Omental fat pad (tissue), 4 donors: ENCODE results near the gene APCDD1. TPM values are rescaled to one million over a fixed set of nuclear protein-coding genes. Genes with fewer than 3 reads are reported as not detected.

Source experiments
- ATAC-seq: fragments of 150-250 bp; one replicate; pipeline ENCODE4 v1.9.1; 2016; ENCODE audit warnings: mild to moderate bottlenecking, moderate library complexity; ENCODE audit not compliant: low FRiP score
- DNase-seq: peaks from one replicate; pipeline ENCODE4 v3.0.0-alpha.2; 2019; ENCODE audit warnings: low spot score
- CTCF ChIP-seq, 3 donors: fragments of 450-650 bp; IDR thresholded peaks; one replicate each; pipeline ENCODE4 v1.5.1; 2016 to 2017; ENCODE audit warnings: antibody characterized with exemption in 3 of 3, mild to moderate bottlenecking in 3 of 3, moderate library complexity in 2 of 3
- total RNA-seq, 4 donors: library from RNA; depleted of rRNA; stranded (reverse); fragments of >200 nt; gene quantifications; one replicate each; pipeline ENCODE4 v1.1.0, GENCODE V29; 2016

APCDD1 gene
- 100 to 1,000 TPM; 119 to 252 (median 181) TPM for total RNA-seq

DNA sequence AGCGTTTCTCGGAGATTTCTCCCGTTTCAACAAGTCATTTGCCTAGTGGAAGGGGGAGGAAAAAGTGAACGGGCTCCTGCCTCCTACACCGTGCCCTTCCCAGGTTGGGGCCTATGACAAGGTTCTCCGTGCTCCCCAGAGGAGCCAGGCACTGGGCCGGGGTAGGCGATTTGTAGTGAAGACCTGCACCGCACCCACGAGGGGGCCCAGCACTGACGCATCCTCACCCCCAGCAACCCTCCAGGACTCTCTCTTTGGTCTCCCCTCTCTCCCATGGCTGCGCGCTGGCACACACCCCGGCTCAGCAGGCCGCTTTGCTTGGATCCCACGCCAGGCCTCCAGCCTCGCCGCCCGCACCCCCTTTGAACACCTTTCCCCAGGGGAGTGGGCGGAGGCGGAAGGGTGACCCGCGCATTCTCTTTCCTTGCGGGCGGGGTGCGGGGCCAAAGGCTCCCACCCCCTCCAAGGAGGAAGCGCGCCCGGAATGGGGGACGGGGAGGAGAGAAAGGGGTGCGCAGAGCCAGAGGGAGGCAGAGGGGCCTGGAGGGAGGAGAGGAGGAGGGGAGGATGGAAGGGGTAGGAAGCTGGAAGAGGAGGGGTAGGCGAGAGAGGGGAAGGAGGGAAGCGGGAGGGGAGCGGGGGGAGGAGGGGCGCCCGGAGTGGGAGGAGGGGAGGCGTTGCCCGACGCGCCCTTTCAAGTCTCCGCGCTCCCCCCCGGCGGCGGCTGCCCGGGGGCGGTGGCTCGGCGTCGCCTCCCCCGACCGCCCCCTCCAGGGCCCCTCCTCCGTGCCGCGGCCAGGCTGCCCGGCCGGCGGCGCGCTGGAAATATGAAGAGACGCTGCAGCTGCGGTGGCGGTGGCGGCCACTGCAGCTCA lies at the start of gene APCDD1:
Gene APCDD1, plus strand, starts transcription at position 830 of the 875 bp plus-strand sequence. CDS start 347 bp downstream, outside the sequence.
- TF ChIP-seq CTCF (IDR thresholded peaks at IDR 0.05): no peak
- no peak for DNase-seq
- ATAC-seq: peak; percentile 72

- DNase-seq (no peak), ATAC-seq (no peak)
- no peak for TF ChIP-seq CTCF (IDR thresholded peaks at IDR 0.05)
These were observed 49.4 kb upstream of the APCDD1 start for GRCh38 chr18:10405014-10405493.

DNA sequence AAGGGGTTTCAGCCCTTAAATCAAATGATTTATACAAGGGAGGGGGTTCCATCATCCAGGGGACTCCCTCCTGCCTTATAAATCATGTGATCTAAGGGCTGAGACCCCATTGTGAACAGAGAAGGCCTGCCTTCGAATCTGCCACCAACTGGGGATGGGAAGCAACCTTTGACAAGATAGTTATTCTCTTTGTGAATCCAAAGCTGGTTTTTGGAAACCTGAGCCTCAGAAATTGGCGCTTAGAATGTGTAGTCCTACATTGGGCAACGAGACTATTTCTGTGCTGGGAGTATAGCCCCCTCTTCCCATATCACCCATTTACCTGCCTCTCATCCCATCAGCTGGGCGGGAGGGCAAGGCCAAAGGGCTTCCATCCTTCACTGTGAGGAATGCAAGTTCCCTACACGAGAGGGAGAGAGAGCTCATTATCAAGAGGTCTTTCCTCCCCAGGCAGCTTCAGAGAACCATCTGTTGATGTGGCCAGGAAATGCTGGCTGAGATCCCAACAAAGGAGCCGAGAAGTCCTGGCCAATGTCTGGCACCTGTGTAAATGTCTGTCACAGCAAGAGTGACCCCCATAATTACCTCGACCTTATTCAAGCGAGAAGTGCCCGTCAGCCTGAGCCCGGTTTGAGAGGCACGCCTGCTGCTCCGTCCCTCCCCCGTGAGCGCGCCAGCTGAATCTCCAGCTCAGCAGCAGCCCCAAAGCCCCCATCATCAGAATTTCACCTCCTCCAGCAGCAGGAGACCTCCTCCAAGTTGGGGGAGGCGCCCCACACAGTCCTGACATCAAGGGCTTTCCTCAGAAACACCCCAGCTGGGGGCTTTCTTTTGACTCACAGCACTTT lies 48.4 kb upstream of the APCDD1 start:
- ATAC-seq (no peak), DNase-seq (no peak)
- TF ChIP-seq CTCF (IDR thresholded peaks at IDR 0.05): no peak

DNA sequence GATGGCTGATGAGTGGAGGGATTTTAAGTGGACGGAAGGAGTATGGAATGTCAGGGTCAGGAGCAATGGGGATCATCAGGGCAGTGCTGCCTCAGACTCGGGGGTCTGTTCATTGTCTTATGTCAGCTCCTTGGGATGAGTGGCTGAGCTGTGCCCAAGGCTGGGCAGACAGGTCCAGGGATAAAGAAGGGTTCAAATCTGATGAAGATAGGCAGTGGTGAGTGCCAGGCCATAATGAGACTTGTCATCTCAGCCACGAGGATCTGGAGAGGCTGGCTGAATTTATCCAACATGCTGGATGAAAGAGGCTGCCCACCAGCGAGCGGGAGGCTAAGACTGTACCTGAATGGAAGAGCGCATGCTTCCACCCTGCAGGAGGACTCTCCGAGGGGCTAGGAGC lies 46.3 kb upstream of the APCDD1 start:
- DNase-seq (no peak), ATAC-seq (no peak)
- TF ChIP-seq CTCF (IDR thresholded peaks at IDR 0.05): no peak

DNA sequence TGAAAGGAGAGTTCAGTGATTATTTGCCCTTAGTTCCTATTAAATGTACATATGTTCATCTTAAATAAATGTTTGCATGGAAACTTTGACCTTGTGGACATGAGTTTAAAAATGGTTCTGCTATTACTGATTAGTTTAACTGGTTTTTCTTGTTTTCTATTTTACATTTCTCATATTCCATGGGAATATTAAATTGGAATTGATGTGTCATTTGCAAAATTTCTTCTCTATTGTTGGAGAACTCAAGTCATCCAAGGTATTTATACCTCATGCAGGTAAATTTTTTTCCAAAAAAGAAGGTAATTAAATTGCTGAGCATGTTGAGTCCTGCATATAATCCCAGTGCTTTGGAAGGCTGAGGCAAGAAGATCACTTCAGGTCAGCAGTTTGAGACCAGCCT lies 45.4 kb upstream of the APCDD1 start:
- ATAC-seq (no peak), DNase-seq (no peak)
- TF ChIP-seq CTCF (IDR thresholded peaks at IDR 0.05): no peak

DNA sequence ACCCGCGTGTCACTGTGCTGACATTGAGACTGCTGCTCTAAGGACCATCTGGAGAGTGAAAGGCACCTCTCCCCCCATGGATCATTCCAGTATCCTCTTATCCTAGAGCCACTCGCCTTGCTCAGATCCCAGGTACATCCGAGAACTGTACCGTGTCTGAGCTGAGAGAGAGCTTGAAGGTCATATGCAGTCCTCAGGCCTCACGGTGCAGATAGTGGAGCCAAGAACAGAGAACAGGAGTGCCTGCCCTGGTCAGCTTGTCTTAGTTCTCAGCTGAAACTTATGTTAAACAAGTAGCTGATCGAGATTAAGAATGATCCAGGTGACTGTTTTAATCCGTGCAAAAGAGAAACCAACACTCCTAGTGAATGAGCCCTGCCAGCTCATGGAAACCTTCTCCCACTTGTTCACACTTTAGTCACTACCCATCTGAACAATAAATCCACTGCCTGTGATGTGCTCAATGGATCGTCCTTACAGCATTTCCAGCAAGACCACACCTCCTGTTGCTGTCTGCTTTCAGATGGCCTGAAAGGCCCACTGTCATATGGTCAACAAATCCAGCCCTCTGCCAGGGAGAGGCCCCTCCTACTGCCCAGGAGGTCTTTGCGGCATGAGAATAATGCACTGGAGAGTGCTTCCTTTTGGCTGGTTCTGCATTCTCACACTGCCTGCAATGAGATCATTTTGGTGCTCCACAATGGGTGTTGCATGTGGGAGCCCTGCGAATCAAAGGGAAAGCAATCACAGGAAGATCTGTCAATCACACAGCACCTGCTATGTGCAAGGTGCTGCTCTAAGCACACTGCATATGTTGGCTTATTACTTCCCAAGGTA lies 43.7 kb upstream of the APCDD1 start:
- TF ChIP-seq CTCF (IDR thresholded peaks at IDR 0.05): no peak
- ATAC-seq (no peak), DNase-seq (no peak)
